AML-193 (cell line): ENCODE data around the gene KBTBD13.
"Not testable (repeated sequence)": the region's sequence is repeated elsewhere in the genome, so short reads cannot be mapped to it uniquely, and the experiment has no call there.

Experiments
- DNase-seq, 2 experiments: peaks; one replicate each; lab custom pipeline; 2025; lab: John Stamatoyannopoulos, UW

KBTBD13 gene

DNA sequence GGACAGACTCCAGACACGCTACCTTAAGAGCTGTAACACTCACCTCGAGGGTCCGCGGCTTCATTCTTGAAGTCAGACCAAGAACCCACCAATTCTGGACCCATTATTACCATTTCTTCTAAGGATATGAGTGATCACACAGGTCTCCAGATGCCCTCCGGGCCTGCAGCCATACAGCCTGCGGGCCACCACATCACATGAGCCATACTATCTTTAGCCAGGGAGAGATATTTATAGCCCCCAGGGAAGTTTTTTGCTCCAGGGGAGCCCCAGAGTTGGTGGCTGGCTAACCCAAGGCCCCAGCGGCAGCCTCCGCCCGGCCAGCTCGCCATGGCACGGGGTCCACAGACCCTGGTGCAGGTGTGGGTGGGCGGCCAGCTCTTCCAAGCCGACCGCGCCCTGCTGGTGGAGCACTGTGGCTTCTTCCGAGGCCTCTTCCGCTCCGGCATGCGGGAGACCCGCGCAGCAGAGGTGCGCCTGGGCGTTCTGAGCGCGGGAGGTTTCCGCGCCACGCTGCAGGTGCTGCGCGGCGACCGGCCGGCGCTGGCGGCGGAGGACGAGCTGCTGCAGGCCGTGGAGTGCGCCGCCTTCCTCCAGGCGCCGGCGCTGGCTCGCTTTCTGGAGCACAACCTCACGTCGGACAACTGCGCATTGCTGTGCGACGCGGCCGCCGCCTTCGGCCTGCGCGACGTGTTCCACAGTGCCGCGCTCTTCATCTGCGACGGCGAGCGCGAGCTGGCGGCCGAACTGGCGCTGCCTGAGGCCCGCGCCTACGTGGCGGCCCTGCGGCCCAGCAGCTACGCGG lies at the start of gene KBTBD13:
TSS of gene KBTBD13 (plus strand) at position 261 of the 805 bp plus-strand sequence. CDS start at position 331, 70 bp downstream.
- no peak for DNase-seq

DNA sequence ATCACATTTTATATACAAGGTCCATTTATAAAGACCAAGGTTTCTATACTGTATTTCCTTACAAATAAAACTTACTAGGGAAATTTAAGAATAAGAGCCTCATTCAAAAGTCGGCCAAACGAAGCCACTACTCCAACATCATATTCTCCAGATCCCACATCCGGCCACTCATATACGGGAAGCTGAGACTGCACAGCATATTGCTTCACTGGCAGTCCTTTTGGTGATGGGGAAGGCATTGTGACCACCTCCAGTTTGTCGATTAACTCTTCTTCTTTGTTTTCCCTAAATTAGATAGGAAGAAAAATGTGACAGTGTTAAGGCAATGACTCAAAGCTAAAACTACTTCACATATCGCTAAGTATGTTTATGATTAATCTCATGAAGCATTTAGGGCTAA lies 49.8 kb upstream of the KBTBD13 start:
- DNase-seq, result no peak

DNA sequence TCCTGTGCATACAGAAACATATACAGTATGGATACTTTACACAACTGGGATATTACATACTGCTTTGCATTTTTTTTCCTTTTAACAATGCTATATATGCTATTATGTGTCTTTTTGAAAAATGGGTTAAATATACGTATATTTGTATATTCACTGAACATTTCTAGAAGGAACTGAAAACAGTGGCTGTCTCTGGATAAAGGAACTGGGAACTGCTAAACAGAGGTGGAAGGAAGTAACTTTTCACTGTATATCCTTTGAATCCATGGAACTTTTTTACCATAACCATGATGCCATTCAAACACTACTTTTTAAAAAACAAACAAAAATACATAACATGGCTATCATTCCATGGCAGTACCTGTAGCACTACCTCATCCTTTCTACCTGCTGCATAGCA lies 49.0 kb upstream of the KBTBD13 start:
- DNase-seq, result no peak

DNA sequence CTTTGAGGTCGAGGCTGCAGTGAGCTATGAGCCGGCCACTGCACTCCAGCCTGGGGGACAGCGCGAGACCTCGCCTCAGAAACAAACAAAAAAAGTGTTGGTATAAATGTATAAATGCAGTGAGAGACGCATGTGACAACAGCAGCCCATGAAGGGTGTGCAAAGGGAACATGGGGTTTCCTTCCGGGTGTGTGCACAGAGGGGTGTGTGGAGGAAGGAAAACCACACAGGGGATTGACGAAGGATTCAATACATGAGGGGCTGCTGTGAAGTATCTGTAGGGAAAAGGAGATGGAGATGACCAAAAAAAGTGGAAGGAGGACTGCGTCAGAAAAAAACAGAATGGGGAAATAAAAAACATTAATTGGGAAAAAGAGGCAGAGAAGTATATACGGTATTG lies 48.2 kb upstream of the KBTBD13 start:
- DNase-seq, result no peak

DNA sequence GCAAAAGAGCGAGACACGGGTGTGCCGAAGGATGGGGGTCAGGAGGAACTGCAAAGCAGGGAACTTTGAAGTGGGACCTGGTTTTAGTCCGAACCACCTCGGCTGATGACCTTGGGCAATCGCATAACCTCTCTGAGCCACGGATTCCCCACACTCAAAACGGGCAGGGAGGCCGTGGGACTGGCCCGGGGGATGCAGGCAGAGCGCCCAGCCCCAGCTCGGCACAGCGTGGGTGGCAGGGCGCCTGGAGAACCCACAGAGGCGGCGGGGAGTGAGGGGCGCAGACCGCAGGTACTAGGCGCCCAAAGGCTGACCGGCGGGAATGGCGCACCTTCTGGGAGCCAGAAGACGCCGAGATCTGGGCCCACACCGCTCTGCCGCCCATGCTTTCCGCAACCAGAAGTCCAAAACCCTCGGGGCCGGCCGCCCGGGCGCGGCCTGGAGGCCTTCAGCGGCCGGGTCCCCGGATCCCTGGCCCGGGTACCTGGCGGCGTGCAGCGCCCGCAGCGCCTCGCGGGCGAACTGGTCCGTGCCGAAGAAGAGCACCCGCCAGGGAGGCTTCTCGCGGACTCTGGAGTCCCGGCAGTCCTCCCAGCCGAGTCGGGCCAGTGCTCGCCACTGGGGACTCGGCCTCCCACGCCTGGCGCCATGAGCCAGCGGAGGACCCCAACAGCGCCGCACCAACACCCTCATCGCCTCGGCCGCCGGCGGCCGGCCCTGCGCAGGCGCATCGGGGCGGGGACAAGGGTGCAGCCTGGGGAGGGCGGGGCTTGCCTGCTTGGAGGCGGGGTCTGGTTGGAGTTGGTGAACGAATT lies 47.4 kb upstream of the KBTBD13 start, which contains the start of gene MTFMT:
TSS of gene MTFMT (minus strand) at position 719 of the 815 bp plus-strand sequence. CDS start at position 693, 26 bp downstream.
- peak; percentile 51 to 53 for DNase-seq

DNA sequence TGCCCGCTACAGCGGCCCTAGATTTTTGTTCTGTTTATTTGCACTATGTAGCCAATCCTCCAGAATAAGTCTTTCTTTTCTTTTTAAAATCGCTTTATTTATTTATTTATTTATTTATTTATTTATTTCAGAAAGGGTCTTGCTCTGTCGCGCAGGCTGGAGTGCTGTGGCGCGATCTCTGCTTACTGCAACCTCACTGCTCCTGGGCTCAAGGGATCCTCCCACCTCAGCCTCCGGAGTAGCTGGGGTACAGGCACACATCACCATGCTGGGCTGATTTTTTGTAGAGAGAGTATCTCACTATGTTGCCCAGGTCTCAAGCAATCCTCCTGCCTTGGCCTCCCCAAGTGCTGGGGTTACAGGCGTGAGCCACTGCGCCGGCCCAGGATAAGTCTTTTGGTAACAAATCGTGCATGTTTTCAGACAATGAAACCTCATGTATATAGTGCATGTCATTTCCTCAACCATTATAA lies 46.8 kb upstream of the KBTBD13 start:
- DNase-seq, result no peak

DNA sequence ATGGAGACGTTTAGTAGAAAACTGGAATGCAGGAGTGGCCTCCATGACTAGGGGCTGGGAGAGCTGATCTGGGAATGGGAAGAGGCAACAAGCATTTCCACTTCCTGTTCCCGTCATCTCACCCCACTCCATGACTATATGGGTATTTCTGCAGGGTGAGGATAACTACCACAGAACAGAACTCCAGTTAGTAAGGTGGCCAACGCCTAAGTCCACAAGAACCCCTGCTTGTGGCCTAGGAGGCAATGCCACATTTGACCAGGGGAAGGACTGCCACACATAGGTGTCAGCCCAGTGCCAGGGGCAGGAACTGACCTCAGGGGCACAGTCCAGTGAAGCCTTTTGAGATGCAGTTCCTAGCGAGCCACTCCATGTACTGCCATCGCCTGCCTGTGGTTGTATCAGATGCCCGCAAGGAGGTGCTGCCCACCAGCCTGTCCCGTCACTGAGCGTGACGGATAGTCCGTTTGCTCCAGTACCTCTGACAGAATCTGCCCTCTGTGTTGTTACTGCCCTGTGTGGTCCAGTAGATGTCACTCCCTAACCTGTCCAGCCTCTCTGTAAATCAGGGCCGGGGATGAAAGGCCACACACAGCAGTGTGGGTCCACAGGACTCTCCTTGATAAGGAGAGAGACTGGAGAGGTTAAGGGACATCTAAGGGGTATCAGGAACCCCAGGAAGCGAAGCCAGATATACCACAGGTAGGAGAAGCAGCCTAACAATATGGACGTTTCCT lies 43.6 kb upstream of the KBTBD13 start:
- peak; percentile 67 to 83 for DNase-seq

DNA sequence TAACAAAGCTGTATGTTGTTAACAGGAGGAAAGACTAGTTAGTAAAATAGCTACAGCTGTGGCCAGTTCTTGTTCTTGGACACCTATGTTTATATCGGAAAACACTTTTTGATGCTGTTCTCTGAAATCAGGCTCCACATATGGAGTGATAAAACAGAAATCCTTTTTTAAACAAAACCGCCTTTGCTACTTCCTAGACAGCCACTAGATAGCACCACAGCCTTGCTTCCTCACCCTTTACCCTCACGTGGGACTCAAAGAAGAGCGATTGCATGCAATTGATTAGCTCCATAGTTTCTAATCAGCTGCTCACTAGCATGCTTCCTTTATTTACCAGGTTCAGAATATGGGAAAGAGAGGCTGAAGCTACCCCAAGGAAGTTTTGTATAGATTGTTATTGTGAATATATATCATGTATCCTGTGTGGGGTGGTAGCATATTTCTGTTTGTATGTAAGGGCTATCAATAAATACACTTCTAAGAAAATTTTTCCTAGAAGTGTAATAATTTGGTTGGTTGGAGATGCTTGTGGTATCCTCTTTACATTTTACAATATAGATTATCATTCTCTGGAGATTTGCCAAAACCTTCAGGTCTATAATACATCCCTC lies 42.8 kb upstream of the KBTBD13 start:
- peak; percentile 57 to 62 for DNase-seq

DNA sequence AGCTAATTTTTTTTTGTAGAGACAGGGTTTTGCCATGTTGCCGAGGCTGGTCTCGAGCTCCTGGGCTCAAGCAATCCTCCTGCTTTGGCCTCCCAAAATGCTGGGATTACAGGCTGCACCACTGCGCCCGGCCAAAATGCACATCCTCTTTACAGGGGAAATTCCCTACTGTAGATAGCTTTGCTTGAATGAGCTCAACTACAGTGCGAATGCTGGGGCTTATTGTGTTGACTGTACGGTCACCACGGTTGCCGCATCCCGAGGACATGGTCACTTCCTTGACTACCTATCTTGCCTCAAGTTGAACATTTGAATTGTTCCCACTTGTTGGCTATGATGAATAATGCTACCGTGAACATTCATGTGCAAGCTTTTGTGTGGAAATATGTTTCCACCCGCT lies 41.8 kb upstream of the KBTBD13 start:
- no peak for DNase-seq

DNA sequence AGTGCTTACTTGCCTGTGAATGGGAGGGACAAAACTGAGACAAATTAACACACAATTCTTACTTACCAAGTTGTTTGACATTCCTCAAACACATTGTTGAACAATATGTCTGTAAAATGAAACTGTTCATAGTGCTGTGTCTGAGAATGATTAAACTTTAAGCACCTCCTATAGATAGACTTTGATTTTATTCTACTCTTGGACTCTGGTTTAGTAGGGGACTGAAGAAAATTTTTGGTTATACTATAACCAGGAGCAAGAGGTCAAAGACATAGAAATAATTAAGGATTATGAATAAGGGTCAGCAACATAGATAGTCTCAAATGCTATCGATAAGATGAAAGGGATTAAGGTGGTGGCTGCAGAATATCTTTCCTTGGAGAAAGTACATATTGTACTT lies 39.2 kb upstream of the KBTBD13 start:
- no peak for DNase-seq

DNA sequence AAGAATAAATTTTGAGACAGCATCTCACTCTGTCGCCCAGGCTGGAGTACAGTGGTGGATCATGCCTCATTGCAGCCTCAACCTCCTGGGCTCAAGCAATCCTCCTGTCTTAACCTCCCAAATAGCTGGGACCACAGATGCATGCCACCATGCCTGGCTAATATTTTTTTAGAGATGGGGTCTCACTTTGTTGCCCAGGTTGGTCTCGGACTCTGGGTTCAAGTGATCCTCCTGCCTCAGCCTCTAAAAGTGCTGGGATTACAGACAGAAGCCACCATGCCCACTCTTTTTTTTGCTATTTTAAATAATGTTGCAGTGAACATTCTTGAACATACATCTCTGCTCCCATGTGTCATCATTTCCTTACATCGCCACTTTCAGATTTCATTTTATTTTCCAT lies 38.1 kb upstream of the KBTBD13 start:
- DNase-seq, result no peak

DNA sequence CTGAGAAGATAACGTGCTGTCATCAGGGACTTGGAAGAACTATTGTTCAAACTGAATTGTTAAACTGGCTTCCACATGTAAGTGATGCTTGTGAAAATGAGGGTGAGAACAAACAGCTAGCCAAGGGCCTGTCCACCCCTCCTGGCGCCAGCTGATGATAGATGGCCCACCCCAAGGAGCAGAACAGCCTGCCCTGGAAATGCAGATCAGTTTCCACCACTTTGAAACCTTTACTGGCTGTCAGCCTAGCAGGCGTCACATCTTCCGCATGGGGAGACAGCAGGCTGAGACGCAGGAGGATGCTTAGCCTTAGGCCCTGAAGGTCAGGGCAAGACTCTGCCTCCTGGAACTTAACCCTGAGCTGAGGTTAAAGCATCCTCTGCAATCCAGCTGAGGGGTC lies 37.7 kb upstream of the KBTBD13 start:
- DNase-seq, result no peak

DNA sequence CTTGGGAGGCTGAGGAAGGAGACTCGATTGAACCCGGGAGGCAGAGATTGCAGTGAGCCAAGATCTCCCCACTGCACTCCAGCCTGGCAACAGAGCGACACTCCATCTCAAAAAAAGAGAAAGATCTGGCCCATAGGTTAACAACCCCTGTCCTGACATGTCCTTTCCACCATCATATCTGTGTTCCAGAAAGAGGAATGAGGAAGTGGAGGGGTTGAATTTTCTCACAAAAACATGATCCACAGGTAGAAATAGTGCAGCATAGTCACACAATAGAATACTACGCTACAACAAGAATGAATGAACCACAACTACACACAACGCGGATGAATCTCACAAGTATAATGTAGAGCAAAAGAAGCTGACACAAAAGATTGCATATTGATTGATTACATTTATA lies 36.1 kb upstream of the KBTBD13 start:
- DNase-seq, result no peak

DNA sequence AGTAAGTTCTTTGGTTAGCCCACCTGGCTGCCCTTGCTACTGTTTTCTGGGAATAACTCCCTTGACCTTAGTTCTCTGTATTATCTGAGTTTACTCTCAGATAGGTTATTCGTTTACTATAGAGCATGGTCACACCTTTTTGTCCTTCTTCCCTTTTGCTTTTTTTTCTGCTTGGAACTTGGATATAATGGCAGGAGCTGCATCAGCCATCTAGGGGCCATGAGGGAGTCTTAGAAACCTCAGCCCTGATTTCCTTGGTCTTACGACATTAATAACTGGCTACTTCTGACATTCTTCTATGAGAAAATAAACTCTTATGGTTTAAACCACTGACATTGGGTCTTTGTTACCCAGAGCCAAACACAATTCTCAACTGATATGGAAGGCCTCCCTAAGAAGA lies 34.8 kb upstream of the KBTBD13 start:
- DNase-seq, result no peak

DNA sequence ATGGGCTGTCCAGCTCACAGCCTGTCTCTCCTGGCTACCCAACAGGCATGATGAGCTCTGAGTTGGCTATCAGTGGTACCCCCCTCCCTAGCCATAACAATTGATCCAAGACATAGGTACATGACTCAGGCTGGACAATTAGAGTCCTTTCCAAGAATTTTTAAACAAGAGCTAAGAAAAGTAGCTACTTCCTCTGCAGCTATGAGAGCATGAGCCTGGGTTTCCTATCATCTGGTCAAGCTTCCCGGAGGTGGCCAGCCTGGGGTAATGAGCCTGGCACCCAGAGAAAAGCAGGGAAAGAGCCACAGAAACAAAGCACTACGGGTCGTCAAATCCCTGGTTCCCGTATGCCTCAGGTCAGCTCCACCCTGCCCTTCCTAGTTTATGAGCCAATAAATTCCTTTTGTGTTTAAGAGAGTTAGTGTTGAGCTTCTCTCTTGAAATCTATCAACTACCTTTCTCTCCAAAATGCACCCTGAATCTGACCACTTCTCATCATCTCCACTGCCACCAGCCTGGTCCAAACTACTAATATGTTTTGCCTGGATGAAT lies 33.7 kb upstream of the KBTBD13 start:
- DNase-seq, result no peak

DNA sequence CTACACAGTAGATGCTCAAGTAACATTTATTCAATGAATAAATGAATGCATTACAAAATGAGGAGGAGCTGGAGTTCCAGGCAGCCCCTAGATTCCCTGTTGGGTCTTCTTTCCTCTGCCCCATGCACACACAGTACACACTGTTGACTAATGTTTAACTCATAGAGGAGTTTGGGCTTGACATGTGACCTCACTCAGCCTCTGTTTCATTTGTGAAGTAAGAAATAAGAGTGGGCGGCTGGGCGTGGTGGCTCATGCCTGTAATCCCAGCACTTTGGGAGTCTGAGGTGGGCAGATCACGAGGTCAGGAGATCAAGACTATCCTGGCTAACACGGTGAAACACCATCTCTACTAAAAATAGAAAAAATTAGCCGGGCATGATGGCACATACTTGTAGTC lies 32.3 kb upstream of the KBTBD13 start:
- DNase-seq, result not testable (repeated sequence)

DNA sequence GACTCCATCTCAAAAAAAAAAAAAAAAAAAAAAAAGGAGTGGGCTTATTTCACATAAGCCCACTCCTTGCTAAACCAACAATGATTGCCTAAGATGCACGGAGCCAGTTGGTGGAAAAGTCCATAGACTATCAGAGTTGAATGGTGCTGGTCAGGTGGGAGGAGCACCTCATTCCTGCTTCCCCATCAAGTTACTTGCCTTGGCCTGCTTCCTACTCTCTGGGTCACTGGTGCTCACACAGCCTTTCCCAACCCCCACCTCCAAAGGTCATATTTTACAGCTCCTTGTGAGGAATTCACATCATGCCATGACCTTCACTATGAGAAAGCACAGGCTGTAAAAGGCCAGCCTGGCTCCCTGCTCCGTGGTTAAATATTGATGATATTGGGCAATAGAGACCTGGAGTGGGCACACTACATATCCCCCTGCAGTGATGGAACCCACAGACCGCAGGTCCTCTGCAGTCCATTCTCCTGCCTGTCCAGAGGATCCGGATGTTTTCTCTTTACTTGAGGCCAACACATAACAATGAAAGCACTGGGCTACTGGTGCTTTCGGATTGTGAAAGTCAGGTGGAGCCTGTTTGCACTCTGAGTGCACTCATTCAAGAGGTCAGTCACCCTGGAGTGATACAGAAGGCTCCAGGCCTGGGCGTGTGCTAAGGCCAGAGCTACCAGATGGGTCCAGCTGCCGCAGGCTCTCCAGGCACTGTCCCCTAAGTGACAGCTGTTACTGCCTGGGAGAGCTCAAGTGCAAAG lies 31.6 kb upstream of the KBTBD13 start, which contains the start of gene SLC51B:
TSS of gene SLC51B (plus strand) at position 664 of the 758 bp plus-strand sequence. CDS start 4,618 bp downstream, outside the sequence.
- DNase-seq, result no peak

DNA sequence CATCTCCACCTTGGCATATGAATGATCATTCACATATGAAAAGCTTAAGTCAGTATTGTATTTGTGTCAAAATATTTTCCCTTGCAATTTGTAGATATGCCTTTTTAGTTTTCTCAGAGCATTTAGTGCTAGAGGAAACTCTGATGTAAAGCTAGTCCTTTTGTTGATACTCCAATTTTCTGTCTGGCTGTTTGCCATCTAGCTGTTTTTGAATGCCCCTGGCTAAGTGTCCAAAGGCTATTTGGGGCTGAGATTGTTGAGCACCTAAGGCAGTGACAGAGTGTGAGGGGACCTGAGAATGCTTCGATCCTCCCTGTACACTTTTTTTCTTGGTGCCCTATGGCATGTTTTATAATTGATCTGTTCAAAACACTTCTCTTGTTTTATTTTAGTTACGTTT lies 28.3 kb upstream of the KBTBD13 start:
- DNase-seq, result no peak

DNA sequence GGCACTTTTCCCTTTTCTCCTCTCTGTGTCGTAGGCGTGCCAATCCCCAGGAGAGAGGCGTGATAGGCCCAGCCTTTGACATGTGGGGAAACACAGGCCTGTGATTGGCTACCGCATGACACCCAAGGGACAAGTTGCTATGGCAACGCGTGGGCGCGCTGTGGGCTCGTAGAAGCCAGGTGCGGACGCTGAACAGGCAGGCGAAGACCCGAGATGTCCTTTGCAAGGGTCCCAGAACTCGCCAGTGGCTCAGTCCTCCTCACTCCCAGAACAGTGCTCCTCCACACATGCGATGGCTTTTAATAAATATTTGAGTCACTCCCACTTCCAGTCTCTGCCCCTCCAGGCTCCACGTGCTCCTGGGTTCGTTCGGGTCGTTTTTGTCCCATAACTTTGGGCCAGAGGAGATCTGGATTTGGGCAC lies 27.1 kb upstream of the KBTBD13 start:
- peak; percentile 44 to 58 for DNase-seq

DNA sequence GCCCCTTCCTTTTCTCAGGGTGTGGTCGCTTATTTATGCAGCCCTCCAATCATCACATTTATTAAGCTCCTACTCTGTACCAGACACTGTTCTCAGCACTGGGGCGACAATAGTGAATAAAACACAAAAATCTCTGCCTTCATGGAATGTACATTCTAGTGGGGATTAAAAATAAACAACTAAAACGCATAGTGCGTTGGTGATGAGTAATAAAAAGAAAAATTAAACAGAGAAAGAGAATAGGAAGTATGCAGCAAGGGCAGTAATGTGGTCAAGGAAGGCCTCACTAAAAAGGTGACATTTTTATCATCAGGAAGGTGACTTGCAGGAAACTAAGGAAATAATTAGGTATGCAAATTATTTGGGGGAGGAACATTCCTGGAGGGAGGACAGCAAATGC lies 26.3 kb upstream of the KBTBD13 start:
- no peak for DNase-seq

DNA sequence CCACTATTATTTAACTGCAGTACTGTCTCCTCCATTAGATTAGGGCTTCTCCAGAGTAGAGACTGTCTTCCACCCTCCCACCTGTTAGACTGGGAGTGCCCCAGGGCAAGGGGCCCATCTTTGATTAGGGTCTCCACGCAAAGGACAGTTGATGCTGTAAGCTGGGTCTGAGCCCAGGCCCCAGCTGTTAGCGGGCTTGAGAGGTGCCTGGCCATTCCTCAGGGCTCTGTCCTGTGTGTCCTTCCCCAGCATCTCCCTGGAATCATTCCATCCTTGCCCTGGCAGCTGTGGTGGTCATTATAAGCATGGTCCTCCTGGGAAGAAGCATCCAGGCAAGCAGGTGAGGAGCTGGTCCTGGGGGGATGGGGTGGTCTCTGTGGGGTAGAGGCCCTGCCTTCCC lies 25.3 kb upstream of the KBTBD13 start:
- no peak for DNase-seq
